ENCODE results near the gene GALNT2.

- TF ChIP-seq POLR2A (IDR thresholded peaks at IDR 0.05; ENCODE audit: low read length), result no peak
- no peak for TF ChIP-seq GATA1 (IDR thresholded peaks at IDR 0.05; ENCODE audit: low read depth, low read length)
These were observed 263.1 kb downstream of the GALNT2 start for GRCh38 chr1:230330157-230330556.
